HL-60/S4 treated with retinoic acid at 250 ng/mL for 4 days and 3 days (cell line): ENCODE measurements around the gene GEMIN8.

Experiments used
- in situ Hi-C: fragments of 300-500 bp; cut with MboI; formaldehyde crosslinking; loops from 2 replicates; pipeline ENCODE4 v1.7.0; 2022; ENCODE audit warnings: low sequenced_read_pairs

The GEMIN8 gene, protein sequence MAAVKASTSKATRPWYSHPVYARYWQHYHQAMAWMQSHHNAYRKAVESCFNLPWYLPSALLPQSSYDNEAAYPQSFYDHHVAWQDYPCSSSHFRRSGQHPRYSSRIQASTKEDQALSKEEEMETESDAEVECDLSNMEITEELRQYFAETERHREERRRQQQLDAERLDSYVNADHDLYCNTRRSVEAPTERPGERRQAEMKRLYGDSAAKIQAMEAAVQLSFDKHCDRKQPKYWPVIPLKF

DNA sequence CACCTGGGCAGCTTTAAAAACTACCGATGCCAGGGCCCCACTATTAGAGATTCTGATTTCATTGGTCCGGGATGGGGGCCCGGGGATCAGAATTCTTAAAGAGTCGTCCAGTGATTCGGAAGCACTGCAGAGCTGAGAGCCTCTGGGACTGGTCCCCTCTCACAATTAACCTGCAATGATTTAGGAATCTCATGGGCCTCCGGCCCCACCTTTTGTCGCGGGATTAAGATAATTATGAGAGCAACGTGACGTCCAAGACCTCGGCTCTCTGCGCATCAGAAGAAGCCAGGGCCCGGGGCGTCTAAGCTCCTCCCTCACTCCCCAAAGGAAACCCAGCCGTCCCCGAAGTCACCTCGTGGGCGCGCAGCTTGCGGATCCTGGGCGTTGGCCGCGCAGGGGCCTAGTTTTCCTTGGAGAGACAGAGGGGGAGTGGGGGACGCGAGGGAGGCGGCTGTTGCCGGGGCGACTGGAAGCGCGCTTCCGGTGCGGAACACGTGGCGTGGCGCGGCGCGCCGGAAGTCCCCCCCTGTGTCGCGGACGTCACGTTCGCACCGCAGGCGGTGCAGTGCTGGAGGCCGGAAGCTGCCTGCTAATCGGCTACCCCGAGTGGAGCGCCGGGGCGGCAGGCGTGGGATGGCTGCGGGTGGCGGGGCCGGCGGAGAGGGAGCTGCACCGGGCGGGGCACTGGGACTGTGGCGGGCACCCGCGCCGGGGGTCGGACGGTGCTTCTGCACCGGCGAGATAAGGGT is at the start of gene GEMIN8:
TSS of gene GEMIN8 (minus strand) at position 468 of the 749 bp plus-strand sequence. CDS start 8,414 bp downstream, outside the sequence.
- in situ Hi-C loops: loop anchor here (10.0 to 25.0 kb wide), 2 partner anchors 267 to 515 kb away; no protein-coding TSS in a partner anchor

DNA sequence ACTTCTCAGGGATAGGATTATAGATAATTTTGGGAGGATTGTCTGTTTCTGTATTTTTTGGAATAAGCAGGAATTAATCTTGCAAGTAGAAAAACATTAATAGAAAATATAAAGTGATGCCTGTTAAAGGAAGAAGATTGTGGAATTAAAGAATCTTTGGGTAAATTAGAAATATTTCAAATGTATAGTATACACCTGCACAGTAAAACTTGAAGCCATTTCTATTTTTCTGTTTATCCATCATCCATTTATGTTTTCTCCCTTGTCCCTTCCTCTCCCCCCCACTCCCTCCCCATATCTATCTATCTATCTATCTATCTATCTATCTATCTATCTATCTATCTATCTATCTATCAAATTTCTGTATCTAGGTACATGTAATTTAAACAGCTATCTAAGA is 46.9 kb upstream of the GEMIN8 start:
- in situ Hi-C loops: no loop called here

DNA sequence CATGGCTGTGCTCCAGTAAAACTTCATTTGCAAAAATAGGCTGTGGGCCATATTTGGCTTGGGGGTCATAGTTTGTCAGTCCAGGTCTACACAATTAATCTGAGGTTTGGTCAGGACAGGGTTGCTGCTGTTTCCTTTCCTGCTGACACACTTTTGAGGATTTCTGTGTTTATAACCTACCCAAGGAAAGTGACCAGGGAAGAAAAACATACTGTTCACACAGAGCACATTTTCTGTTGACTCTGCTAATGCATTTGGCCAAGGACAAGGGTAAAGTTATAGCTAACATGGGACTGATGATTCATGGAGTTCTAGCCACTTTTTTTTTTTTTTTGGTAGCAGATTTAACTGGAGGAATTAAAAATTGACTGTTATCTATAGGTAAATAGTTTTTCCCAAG is 43.9 kb upstream of the GEMIN8 start:
- in situ Hi-C loops: no loop called here

DNA sequence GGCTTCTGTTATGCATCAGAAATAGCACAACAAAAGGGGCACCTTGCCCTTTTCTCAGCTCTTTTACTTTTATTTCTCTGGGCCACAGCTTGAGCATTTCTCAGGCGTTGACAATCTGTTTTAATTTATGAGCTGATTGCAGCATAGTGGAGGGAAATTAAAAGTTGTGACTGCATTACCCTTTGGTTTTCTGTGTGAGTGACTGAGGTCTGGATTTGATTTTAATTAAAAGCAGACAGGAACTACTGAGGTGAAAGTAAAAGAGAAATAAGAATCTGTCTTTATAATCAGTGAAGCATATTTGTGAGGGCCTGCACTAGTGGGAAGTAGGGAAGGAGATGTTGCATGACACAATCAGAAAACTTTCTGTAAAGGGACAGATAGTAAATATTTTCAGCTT is 43.4 kb upstream of the GEMIN8 start:
- in situ Hi-C loops: no loop called here

DNA sequence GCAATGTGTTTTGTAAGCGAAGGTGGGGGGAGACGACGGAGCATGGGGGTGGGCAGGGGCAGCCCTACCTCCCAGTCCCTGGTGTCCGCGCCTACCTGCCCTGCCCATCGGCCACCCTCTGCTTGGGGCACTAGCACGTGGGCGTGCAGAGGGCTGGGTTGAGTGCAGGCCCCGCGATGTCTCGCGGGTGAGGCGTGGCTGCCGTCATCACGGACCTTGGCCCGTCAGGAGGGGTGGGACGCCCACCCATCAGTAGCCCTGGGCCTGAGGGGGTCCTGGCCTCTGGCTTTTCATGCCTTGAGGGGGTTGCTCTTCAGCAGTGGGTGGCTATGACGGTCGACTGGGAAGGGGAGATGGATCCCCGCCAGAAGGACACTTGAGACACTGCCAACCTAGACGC is 36.1 kb upstream of the GEMIN8 start:
- in situ Hi-C loops: no loop called here

DNA sequence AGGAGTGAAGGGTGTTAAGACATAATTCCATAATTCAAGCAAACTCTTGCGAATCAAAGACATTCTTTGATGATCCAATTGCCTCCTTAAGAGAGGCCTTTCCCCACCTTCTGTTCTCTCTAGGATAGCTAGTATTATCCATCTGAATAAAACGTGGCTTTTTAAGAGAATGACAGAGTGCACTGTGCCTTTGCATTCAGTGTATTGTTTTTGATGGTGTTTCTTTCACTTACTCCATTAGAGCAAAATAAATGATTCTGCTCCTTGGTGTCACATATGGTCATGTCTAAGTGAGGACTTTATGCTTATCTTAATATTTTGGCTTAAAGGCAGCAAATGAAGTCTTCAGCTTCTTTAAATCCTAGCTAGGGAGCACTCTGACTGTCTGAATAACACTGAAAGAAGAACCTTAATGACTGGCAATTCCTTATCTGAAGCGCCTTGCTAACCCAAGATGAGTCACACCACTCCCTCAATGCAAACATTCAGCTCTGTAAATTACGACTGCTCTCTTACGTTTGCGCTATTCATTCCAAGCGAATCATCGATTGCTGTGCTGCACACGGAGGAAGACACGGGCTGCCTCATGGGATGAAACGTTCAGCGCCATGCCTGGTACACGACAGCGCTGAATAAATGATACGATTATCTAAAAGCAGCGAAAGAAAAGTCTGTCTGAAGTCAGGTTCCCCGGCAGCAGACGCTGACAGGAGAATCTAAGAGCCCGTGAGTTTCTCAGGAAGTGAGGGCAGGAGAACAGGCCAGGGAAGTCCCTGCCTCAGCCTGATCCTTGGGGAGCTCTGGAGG is 35.1 kb upstream of the GEMIN8 start:
- in situ Hi-C loops: no loop called here

DNA sequence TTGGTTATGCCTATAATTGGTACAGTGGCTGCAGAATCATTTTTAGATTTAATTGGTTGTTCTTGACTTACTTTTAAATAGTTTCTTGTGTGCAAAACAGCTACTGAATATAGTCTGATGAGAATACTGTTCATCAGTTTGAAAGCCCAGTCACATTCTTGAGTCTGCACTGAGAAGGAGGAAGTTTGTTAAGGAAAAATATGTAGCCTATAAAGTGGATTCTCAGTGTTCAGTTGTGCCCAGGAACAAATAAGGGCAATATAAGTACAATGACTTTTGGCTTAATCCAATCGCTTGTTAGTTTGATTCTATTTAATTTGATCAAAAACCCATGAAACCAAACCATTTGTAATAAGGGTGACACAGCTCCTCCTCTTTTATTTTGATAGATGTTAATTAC is 32.8 kb upstream of the GEMIN8 start:
- in situ Hi-C loops: no loop called here

DNA sequence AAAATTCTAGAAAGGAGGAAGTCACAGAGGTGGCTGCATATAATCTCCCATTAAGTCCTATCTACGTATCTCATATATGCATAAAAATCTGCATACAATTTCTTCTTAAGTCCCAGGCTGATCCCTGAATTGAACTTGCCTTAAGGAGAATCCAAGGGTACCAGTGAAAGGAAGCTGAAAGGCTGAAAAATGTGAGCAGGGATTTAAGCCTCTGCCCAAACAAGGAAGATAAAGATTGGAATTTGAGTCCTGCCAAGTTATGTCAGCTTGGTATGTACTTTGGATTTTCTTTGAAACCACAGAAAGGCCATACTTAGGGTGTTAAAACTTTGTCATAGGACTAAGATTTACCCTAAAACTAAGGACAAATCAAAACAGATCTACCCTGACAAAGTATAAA is 26.5 kb upstream of the GEMIN8 start:
- in situ Hi-C loops: no loop called here

DNA sequence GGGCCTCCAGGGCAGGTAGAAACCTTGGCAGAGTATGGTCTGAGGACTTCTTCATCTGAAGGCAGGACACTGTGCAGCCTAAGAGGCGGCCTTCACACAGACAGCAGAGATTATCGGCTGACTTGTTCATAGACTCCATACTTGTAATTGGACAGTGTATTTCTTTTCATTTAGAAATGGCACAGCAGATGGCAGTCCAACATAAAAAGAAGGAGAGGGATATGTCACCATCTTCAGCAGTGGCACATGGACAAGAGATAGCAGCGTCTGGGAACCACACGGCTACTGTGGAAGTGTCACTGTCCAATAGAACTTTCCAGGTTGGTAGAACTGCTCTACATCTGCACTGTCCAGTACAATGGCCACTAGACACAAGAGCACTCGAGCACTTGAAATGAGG is 21.7 kb upstream of the GEMIN8 start:
- in situ Hi-C loops: no loop called here

DNA sequence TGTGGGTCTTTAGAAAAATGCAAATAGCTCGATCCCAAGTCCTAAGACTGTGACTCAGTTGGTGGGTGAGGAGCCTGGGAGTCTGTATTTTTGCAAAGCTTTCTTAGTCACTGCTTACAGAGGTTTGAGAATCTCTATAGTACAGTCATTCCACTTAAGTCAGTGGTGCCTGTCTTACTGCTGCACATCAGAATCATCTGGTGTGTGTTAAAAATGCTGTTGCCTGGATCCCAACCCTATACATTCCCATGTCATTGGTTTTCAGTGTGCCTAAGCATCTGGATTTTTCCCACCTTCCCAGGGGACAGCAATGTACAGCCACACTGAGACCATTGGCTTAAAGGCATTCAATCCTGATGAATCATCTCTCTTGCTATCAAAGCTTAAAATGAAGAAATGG is 21.0 kb upstream of the GEMIN8 start:
- in situ Hi-C loops: no loop called here

DNA sequence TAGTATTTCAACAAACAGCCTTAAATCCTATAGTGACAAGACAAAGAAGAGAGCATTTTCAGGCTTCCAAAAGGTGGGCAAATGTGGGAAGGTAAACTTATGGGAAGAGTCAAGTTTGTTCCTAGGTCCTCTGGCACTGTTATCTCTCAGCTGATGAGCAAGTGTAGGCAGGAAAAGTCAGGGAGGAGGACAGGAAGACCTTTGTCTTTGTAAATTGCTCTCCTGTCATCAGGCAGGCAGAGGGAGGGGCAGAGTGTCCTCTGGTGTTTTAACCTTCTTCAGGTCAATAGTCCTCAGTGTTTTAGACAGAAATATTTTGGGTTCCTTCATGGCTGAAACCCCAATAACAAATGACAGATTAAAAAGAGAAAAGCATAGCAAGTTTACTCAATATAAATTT is 13.5 kb upstream of the GEMIN8 start:
- in situ Hi-C loops: loop anchor here (25.0 kb wide), 1 partner anchor 281 kb away; no protein-coding TSS in a partner anchor

DNA sequence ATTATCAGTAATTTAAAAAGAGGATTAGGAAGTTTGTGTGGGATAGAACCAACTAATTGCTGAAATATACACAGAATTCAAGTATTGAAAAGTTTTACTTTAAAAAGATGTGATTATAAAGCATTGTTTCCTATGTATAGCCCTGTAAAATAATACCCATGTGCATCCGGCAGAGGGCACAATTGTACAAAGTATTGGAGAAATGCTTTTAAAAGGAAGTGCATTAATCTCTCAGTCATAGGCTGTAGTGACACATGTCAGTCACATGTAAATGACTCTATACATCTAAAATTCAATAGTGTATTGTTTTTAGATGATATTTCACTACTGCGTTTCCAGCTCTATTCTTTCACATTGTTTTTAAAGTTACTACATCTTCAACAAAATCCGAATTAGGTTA is 9.7 kb upstream of the GEMIN8 start:
- in situ Hi-C loops: loop anchor here (25.0 kb wide), 1 partner anchor 277 kb away; no protein-coding TSS in a partner anchor

DNA sequence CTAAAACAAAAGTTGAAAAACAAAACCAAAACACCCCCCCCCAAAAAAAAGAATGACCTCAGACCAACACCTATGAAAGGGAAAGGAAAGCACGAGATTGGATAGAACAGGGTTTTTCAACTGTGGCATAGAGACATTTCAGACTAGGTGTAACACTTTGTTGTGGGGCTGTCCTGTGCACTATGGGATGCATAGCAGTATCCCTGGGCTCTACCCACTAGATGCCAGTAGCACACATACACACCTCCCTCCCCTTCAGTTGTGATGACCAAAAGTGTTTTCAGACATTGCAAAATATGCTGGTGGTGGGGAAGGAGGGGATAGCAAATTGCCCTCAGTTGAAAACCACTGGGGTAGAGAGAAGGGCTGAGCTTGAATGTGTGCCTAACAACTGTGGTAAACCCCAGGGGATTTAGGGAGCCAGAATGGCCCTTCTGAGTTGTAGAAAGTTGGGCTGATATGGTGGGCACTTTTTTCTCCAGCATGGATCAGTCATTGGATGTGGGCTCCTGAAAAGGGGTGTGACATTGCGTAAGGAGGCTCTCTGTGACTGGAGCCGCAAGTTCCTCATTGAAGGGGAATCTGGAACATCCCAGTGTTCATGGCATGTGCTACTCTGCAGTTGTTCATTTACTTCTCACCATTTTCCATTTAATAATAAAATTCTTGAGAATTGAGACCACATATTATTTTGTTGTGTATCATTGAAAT is 8.8 kb upstream of the GEMIN8 start:
- in situ Hi-C loops: loop anchor here (25.0 kb wide), 1 partner anchor 276 kb away; no protein-coding TSS in a partner anchor

DNA sequence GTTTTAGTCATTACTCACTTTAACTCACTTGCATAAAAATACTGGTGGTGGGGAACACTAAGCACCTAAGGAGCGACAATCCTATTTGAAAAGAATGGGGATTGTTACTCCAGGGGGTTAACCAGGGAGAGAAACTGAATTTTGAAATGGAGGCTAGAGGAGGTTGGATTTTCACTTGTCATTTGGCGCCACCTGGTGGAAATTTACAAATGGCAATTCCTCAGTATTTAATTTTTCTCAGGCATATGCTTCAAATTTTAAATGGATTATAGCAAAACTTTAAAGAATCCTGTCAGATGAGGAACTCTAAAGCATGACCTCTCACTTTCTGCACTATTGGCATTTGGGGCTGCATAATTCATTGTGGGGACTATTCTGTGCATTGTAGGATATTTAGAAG is 2.7 kb upstream of the GEMIN8 start:
- in situ Hi-C loops: loop anchor here (25.0 kb wide), 1 partner anchor 270 kb away; no protein-coding TSS in a partner anchor

DNA sequence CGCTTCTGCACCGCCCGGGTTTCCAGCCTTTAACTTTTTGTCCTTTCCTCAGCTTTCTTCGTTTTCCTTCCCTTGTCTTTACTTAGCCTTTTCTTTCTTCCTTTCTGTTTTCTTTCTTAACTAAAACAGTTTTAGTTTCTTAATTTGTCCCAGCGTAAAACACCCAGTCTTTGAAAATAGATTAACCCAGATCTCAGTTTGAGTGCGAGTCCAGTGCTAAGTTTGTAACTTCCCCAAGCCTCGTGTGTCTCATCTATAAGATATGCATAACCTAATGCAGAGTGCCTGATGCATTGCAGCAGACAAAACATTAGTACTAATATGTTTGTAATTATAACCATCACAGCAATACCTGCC is 460 bp upstream of the GEMIN8 start:
- in situ Hi-C loops: loop anchor here (25.0 kb wide), 1 partner anchor 268 kb away; no protein-coding TSS in a partner anchor

DNA sequence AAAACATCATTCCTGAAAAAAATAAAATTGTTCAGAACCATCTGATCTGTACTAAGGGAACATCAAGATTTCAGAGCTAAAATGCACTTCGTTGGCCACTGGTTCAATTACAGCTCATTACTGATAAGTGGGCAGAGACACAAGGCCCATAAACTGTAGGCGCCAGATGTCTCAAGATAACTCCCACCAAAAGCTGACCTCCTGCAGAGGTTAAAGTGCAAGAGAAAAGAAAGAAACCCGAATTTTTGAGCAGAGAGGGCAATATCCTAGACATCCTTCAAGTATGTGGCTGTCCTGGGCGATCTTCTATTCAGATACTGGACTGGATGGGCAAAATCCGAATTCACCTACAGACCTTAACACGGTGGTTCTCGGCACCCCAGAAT is 660 bp downstream of the GEMIN8 start:
- in situ Hi-C loops: loop anchor here (10.0 to 25.0 kb wide), 2 partner anchors 267 to 514 kb away; no protein-coding TSS in a partner anchor

DNA sequence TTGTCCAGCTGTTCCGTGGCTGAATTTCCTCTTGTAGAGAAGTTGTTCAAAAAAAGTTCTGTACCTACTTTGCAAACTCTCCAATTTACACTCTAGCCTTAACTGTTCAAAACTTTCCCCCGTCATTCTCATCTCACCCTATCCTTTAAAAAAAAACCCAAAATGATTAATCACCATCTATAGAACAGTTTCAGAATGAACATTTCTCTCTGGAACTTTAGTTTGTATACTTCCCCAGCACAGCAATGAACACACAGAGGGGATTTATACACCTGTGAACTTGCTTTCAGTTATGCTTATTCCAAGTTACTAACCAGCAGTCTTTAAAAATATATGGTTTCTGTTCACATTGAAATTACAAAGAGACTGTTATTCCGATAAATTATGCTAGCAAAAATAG is 1.2 kb downstream of the GEMIN8 start:
- in situ Hi-C loops: loop anchor here (10.0 to 25.0 kb wide), 2 partner anchors 266 to 514 kb away; no protein-coding TSS in a partner anchor

DNA sequence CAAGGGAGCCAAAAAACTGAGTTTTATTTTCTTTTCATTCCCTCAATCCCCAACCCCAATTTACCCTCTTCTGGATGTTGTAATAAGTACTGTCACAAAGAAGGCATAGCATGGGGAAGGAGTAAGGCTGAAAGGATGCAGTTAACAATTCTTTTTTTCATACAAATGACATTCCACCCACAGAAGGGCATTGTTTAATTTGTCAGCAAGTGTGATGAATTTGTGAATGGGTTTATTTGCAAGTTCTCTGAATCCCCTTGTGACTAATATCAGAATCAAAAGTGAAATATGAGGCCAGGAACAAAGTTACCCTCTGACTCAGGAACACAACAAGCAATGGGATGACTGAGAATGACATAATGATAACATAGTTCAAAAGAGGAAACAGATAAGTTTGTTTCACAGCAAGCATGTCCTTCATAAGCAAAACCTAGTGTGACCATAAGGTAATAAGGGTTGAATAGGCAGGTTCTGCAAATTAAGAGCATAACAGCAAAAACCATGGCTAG is 2.1 kb downstream of the GEMIN8 start:
- in situ Hi-C loops: loop anchor here (10.0 to 25.0 kb wide), 2 partner anchors 265 to 513 kb away; no protein-coding TSS in a partner anchor

DNA sequence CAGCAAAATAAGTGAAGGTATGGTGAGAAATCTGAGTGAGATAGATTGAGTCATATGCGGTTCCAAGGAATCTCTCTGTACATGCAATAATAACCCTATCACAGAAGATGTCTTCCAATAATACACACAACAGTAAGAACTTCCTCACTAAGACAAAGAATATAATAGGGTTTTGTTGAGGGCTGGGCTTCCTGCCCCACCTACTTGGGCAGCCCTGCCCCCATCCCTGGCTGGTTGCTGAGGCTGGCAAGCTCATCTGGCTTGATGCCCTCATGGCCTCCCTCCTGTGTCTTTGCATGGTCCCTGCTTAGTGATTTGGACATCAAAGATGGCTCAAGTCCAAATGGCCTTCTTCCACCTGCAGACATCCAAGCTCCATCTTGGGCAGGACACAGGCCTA is 2.7 kb downstream of the GEMIN8 start:
- in situ Hi-C loops: loop anchor here (10.0 to 25.0 kb wide), 2 partner anchors 265 to 512 kb away; no protein-coding TSS in a partner anchor

DNA sequence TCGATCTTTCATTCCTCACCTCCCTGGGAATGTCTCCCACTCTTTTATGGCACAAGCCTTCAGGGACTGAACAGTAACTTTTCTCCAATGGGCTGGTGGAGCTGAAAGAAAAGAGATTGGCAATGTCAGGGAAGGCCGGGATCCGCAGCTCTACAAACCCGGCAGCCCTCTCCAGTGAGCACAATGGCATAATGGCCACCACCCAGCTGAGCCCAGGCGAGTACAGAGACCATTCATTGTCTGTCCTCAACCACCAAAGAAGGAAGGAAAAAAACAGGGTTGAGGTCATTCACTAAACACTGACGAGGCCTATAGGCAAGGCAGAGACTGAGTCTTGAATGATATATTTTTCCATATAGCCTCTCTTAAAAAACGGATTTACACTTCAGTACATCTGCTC is 3.6 kb downstream of the GEMIN8 start:
- in situ Hi-C loops: loop anchor here (10.0 to 25.0 kb wide), 2 partner anchors 264 to 511 kb away; no protein-coding TSS in a partner anchor
